DMS 273 treated with DMSO at 0.1 percent for 48 hours (cell line): ENCODE measurements around the gene NDEL1.

Experiments
- DNase-seq: peaks from one replicate; lab custom pipeline; 2025; lab: John Stamatoyannopoulos, UW

The NDEL1 gene

DNA sequence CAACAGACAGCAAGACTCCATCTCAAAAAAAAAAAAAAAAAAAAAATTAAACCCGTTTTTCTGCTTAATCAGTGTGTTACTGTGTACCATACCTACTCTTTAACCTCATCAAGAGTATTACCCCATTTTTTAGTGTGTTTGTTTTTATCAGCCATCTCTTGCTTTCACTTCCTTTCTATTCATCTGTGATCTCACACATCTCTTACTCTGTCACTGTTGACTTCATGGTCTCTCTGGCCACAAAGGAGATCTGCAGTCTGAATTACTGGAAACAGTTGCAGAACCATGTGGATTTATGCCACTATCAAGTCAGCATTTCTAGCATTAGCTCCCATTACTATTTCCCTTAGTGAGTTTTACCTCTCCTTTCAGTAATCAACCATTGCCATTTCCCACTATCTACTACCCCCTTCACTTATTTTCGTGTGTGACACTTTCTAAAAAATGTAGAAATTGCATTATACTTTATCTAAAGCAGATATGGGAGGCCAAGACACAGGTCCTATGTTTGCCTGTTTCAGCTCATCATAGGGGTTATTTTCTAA, 20.1 kb downstream of the NDEL1 start:
- no peak for DNase-seq

DNA sequence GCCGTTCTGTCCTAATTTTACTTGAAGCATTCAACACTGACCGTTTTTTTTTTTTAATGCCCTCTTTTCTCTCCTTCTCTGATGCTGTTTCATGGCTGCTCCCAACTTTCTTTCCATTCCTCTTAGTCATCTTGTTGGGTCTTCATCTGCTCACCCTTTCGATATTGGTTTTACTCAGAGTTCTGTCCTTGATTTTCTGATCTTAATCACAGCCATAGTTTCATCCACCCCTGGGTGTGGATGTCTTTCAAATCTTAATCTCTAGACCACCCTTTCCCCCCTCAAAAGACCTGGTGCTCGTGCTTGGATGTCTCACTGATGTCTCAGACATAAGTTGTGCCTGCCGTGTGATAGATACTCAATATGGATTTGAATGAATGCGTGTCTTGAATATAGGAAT, 22.4 kb downstream of the NDEL1 start:
- DNase-seq: no peak

DNA sequence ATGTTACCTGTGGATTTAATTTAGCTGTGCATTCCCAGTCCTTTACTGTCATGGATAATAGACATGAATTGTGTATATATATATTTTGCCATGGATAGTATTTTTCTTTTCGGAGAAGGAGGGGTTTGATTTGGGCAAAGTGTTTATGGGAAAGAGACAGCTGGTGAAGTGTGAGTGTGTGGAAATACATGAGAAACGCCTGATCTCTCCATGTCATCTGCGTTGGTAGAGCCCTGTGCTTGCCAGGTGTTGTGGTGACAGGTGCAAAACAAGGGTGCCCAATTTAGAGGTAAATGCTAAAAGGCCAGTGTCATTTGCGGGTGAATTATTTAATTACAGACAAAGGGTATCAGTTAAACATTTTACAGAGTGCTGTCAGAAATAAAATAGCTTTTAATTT, 23.4 kb downstream of the NDEL1 start:
- no peak for DNase-seq

DNA sequence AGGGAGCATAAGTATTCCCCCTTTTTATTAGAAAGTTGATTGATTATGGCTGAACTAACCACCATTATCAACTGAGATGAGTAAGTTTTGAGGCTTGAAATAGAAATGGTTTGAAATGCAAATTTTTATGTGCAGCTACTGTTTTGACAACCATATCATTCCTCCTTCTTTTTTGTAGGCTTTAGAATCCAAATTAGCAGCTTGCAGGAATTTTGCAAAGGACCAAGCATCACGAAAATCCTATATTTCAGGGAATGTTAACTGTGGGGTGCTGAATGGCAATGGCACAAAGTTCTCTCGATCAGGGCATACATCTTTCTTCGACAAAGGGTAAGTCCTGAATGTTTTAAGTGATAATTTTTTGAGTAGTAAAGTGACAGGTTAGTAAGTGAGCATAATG, 24.1 kb downstream of the NDEL1 start:
- DNase-seq: no peak

DNA sequence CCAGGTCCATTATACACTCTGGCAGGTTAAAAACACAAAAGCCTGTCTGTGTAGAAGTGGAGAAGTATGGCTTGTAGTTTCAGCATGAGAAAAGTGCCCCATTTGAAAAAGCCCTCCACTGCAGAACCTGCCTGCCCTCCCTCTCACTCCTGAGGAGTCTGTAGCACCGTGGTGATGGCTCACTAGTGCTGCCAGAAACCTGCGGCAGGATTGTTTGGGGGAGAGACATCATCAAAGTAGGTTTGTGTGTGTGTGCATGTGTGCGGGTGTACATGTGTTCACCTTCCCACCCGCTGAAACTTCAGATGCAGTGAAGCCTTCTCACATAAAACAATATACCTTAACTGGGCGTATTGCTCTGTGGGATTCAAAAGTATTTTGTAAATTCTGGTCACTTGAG, 26.9 kb downstream of the NDEL1 start:
- no peak for DNase-seq

DNA sequence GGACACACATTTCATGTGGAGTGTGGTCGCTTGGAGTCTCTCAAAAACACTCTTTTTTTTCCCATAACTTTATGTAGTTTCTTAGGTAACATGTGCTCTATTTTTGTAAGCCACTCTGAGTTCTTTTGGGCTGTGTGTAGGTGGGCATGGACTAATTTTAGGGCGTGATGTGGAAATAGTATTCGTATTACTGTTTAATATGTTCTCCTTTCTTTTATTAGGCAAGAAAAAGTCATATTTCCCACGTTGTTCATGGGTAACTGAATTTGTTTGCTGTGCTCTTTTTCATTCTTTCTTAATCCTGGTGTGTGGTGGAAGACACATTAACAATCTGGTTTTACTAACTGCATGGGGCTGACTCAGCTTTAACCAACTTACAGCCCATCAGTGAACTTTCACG, 27.4 kb downstream of the NDEL1 start:
- no peak for DNase-seq

DNA sequence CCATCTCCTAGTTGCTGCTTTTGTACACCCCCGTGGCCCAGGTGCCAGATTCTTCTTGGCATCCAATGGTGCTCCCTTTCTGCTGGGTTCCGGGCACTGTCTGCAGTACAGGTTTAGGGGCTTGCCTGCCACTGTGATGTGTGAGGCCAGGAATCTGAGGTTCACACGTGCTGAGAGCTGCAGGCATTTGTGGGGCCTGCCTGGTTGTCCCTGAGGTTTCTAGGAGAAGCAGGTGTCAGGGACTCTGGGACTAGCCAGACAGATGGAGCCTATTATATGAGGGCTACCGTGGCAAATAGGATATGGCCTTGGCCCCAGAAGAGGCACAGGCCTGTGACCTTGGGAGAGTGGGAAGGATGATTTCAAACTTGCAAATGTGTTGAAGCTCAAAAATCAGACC, 29.3 kb downstream of the NDEL1 start:
- no peak for DNase-seq

DNA sequence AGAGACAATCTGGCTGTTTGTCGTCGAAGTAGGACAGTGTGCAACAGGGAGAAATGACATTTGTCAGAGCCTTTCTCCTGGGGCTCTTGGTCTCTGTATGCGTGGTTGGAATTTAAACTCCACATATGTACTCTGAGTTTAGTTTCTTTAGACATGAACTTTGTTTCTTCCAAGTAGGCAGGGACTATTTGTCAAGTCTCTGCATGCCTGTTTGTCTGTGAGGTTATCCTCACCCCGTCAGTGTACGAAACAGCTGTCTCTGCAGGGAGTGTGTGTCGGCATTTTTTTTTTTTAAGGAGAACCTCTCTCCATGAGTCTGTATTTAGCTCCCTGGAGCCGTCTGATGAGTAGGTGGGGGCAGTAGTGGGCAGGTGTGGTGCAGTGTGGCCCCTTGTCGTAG, 29.7 kb downstream of the NDEL1 start:
- DNase-seq: no peak

DNA sequence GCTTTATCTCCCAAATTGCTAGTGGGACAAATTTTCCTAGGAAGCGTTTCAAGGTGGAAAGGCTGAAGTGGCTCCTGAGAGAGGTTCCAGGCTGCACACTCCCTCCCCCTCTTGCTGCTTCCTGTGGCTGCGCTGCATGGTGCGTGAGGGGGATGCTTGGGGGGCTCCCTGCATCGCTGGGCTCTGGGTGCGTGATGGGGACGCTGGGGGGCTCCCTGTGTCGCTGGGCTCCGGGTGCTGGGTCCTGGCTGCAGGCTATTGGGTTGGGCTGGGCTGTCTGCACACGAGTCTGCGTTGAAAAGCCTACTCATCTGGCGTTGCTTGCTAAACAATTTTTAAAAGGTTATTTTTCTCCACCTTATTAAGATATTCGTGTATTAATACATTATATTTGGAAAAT, 30.1 kb downstream of the NDEL1 start:
- DNase-seq: no peak

DNA sequence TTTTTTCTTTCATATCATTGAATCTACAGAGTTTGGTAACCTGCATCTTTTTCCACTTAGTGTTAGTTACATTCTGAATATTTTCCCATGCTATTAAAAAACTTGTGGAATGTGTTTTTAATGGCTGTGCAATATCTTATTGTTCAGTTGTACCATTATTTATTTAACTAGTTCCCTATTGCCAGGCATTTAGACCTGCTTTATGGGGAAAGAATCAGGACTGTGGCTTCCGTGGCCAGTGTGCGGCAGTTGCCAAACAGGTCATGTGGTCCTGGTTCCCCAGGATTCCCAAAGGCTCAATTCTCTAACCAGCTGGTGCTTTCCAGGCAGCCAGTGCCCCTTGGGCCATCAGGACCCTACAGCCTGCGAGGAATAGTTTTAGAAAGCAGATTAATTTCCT, 30.8 kb downstream of the NDEL1 start:
- DNase-seq: no peak

DNA sequence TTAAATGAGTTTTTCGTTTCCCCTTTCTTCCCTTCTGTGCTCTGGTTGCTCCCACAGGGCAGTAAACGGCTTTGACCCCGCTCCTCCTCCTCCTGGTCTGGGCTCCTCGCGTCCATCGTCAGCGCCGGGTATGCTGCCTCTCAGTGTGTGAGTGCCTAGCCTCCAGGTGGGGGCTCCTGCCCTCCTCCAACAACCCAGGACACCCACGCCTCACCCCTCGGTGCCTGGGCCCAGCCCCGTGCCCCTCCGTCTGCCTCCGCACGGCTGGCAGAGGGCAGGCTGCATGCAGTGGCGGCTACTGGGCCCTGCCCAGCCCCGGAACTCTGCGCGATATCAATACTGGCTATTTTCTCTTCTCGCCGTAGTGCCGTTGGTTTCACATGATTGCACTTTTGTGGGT, 31.2 kb downstream of the NDEL1 start:
- no peak for DNase-seq

DNA sequence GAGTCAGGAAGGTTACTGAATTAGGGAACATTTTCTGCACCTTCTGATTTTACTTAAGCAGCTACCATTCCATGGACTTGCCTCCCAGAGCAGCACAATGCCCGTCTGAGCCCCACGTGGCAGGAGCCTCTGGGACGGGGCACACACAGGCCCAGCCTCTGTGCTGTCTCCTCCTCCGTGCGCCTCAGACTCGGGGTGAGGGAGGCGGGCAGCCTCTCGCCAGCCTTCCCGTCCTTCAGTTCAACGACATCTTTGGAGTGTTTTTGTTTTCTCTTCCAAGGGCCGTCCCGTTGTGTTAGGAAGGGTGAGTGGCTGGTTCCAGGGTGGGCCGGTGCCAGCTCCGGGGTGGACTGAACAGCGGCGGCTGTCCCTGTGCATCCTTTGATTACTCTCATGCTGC, 31.8 kb downstream of the NDEL1 start:
- DNase-seq: no peak

DNA sequence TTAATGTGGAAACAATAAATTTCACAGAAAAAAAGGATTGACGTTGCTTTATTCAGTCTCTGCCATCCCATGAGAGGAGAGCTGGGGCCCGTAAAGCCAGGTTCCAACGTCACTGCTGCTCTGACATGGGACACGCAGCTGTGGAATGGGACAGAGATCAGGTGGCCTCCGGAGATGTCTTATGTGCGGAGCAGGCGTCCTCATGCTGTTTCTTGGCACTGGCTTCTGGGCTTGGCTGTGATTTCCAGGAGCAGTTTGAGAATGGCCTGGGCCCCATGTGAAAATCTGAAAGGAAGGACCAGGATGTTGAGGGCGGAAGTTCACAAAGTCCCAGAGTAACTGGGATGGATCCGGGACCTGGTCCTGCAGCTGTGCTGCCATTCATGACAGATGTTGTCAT, 32.4 kb downstream of the NDEL1 start:
- DNase-seq: no peak

DNA sequence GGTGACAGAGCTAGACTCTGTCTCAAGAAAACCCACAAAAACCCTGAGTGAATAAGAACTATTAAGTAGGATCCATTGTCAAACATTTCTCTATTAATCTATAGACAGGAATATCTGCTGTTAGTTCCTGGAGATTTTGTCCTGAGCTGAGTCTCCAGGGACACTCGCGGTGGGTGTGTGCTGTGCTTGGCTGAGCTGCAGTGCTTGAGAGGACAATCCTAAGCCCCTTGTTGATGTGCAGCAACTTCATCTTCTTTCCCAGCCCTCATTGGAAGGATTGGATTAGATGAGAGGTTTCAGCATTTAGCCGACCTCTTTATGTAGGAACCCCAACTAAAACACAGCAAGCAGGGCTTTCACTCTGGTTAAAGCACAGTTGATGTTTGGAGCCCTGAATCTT, 33.3 kb downstream of the NDEL1 start:
- DNase-seq: no peak

DNA sequence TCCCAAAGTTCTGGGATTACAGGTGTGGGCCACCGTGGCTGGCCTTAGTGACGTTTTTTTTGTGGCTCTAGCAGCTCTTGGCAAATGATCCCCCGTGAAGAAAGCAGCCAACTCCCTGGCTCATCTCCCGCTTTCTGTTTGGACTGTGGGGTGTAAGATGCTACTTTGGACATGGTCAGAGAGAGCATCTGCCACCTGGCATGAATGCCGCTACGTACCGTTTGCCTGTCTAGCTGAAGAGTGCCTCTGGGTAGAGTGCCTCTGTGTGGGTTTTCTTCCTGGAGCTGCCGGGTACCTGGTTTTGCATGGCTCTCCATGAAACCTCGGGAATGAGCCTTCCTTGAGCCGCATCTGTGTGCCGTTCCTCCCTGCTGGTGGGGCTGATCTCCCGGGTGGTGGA, 34.3 kb downstream of the NDEL1 start:
- no peak for DNase-seq

DNA sequence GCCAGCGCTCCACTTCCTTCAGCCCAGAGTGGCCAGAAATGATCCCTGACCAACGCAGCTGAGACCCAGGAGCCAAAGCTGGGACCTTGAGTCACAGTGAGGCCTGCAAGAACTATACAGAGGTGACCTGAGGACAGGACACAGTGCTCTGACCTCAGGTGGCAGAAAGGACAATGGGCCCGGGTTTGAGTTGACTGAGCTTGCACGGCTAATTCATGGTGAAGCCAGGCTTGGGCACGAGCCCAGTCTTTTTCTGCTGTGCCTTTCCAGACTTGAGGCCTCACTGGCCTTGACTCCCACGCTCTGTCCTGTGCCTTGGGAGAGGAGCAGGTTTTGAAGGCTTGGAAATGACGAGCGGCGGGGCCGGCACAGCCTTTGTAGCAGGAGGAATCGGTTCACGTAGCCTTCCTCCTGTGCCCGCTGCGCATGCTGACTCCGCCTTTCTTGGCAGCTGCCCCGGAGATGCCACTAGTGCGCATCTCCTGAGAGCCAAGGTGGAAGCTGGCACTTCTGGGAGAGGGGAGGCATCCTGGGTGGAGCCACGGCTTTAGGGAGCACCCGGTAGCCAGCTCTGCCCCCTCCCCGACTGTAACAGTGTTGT, 34.9 kb downstream of the NDEL1 start:
- DNase-seq: no peak

DNA sequence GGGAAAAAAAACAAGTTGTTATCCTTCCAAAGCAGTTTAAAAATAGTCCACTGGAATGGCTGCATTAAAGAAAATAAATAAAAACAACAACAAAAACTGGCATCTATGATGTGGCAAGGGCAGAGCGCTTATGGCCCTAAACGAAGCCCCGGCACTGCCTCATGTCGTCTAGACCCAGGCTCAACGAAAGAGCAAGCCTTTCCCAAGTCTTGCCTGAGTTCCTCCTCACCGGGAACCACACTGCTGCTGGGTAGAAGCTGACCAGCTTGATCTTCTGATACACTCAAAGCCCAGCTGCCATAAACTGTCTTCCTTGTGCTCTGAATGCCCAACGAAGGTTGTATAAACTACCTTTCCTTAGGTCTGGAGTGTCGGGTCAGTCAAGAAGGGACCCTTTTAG, 37.0 kb downstream of the NDEL1 start:
- DNase-seq: no peak

DNA sequence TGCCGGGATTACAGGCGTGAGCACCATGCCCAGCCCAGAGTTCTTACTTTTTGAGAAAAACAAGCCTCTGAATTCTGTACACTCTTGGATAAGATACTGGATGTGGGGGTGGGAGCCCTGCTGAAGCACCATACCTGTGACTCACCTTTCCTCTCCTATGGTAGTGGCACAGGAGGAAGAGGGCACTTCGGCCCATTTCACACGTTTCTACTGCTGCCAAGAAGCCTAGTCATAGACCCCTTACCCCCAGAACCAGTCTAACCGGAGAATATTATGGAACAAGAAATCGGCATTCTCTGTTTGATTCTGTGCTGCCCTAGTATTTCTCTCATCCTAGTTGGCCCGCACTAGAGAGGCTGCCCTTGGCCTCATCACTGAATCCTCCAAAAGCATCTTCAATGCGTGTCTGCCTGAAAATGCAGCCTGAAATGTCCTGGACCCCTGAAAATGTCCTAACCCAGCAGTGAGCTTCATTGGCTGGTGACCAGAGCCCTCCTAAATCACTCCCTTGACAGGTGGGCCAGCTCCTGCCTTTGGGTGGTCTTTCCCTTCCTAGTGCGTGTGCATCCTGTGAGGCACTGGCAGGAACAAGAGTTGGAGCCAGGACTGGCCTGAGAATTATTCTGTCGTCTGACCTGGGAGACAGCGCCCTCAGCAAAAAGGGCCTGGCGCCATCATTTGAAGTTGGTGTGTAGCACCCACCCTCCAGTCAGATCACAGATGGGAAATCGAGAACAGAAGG, 37.9 kb downstream of the NDEL1 start:
- no peak for DNase-seq

DNA sequence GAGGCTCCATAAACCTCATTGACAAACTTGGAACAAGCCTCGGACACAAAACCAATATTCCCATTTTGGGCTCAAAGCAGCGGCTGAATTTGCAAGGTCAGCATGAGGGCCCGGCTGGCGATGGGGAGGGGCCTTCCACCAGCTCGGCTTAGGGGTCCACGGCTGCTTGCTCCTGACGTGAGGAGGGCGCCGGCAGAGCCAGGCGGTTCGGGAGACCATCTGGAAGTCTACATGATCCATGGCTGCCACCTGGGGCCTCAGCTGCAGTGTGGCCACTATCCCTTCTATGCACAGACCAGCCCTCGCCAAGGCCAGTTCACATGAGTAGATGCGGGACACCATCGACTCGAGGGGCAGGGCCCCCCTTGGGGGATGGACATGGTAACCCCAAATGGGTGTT, 39.1 kb downstream of the NDEL1 start:
- no peak for DNase-seq

DNA sequence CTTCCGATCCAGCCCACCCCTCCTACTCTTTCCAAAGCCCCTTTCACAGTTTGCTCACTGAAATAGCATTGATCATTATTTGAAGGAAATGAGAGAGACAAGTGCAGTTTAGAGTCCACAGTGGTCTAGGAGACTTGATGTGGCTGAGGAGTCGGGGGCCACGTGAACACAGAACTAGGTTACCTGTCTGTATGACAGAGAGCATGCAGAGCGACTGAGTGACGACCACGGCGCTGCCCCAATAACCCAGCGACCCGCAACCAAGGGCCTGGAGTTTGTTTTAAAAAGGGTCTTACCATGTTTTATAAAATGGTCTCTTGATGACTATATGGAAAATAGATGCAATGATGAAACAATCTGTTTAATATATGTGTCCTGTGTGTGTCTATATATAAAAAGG, 39.5 kb downstream of the NDEL1 start:
- no peak for DNase-seq

DNA sequence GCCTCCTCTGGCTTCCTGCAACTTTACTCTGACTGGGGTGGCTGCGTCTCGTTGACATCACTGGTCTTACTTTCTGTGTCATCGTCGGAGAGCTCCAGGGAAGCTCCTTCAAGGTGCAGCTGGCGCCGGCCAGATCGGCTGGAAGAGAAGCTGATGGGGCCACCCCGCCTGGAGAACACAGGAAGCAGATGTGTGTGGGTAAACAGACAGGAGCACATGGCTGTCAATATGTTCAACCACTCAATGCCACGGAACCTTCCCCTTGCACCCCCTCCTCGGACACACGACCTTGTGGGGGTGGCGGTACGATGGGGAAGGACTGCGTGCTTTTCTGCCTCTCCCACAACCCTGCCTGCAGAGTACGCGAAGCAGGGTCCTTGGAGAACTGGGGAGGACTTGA, 40.1 kb downstream of the NDEL1 start:
- DNase-seq: no peak

DNA sequence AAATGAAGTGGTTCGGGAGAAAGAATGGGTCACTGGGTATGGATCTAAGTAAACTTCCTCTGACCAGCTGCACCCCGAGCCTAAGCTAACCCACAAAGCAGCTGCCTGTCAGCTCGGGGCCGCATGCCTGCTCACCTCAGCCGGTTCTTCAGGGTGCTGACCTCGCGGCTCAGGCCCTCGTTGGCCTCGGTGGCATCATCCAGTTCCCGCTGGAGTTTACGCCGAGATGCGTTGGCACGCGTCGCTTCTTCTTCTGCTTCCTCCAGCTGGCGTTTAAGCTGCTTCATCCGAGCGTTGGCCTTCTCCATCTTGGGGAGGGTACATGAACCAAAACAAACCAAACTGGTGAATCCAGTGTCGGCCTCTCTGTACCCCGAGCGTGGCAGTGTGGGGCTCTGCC, 41.1 kb downstream of the NDEL1 start:
- no peak for DNase-seq

DNA sequence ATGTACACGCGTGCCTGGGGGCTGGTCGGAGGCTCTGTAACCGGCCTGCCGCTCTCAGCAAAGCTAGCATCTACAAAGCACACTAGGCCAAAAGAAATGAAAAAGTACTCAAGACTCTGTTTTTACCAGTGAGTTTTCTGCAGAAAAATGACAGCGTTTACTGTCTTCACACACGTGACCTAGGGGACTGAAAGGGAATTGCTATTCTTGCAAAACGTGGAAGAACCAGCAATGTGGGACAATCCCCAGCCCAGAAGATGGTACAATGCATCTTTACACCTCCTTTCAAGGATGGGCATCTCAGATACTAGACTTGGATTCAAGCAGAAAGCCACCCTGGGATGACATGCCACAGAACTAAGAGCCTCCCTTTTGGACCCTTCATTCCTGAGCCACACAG, 41.5 kb downstream of the NDEL1 start:
- DNase-seq: no peak
